Left renal cortex interstitium (tissue), 4 donors: ENCODE results near the gene C16orf54. TPM values are rescaled to one million over a fixed set of nuclear protein-coding genes. Genes with fewer than 3 reads are reported as not detected.
A peak's percentile ranks its signal among the peaks of the same experiment; 100 is the strongest.
"Not testable (repeated sequence)": the region's sequence is repeated elsewhere in the genome, so short reads cannot be mapped to it uniquely, and the experiment has no call there.

Experiments
- DNase-seq, 4 donors: peaks; one replicate each; pipeline ENCODE4 v3.0.0-alpha.2; 2013; ENCODE audit warnings: low read depth in 4 of 4, low spot score in 2 of 4, missing footprints in 1 of 4
- polyA plus RNA-seq, 4 donors: library from polyadenylated mRNA; unstranded; fragments of 120-200 nt; gene quantifications; one replicate each; pipeline ENCODE4 v1.2.1, GENCODE V29; 2013; ENCODE audit not compliant: insufficient read length in 4 of 4

C16orf54 gene, protein sequence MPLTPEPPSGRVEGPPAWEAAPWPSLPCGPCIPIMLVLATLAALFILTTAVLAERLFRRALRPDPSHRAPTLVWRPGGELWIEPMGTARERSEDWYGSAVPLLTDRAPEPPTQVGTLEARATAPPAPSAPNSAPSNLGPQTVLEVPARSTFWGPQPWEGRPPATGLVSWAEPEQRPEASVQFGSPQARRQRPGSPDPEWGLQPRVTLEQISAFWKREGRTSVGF
- under 1 TPM; 0.22 to 0.29 (median 0.25) TPM for polyA plus RNA-seq

DNA sequence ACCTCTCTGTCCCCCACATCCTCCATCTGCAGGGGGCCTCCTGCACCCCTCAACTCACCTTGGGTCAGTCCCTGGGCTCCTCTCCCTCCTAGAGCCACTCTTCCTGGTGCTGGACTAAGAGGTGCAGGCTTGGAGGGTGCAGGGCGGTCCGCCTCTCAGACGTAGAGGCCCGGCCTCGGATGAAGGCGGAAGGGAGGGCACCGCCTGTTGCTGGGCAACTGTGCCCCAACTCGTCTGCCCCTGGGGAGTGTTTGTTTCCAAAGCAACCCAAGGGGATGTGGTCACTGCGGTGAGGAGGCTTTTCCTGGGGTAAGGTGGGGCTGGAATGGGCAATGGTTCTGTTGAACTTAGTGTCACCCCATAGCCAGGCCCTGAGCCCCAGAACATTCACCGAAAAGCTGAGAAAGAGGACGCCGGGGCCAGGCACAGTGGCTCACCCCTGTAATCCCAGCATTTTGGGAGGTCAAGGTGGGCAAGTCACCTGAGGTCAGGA is at the start of gene C16orf54:
Gene C16orf54, minus strand, starts transcription at position 138 of the 493 bp plus-strand sequence. CDS start 1,039 bp downstream, outside the sequence.
- DNase-seq: no peak

DNA sequence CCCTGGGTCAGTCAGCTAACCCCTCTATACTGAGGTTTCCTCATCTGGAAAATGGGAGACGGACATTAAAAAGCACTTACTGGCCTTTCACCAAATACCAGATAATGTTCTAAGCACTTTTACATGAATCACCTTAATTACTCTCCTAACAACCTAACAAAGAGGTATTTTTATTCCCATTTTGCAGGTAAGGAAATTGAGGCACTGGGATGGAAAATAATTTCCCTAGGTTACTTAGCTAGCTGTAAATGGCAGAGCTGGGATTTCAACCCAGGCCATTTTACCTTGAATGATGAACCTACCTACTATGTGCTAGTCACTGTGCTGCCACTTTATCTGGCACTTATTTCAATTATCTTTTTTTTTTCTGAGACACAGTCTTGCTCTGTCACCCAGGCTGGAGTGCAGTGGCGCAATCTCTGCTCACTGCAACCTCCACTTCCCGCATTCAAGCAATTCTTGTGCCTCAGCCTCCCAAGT is 48.5 kb upstream of the C16orf54 start:
- no peak for DNase-seq

DNA sequence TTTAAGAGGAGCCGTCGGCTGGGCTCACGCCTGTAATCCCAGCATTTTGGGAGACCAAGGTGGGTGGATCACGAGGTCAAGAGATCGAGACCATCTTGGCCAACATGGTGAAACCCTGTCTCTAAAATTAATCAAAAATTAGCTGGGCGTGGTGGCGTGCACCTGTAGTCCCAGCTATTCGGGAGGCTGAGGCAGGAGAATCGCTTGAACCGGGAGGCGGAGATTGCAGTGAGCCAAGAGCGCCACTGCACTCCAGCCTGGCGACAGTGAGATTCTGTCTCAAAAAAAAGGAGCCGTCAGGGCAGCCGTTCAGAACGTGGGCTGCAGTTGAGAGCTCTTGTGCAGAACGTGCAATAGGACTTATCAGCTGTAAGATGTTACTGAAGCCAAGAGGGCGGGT is 47.4 kb upstream of the C16orf54 start:
- not testable (repeated sequence) for DNase-seq

DNA sequence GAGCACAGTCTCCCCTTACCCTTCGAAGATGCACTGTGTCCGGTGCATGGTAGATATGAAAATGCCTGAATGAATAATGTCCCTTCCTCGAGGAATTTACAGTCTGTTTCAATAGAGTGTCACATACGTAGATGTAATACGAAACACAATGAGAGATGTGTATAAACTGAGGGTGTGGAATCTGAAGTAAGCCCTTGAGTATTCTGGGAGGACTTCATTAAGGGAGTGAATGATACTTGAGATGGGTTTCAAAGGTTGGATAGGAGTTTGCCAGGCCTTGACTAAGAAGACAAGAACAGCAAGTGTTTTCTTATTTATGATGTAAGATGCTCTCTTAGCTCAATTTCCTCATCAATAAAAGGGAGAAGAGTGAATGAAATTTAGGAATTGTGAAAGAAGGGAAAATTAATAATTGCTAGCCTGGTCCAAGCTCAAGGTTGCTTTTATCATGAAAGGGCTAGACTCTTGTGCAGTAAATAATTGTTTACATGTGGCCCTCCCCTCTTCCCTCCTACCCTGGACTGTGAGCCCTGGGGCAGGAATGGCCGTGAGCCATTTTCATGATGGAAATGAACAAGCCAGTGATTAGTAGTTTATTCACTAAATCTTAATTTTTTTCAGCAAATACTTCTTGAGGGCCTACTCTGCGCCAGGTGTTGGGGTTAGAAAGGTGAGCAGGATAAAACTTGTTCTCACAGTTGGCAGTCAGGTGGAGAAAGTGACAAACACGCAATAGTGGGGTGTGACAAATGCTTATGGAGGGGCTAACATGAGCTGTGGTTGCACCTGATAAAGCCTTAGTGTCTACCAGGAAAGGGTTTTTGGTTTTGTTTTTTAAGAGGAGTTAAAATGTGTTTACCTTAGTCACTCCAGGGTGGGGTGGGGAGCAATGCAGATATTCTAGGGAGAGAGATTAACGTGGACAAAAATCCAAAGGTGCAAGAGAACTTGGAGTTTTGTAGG is 46.3 kb upstream of the C16orf54 start:
- no peak for DNase-seq

DNA sequence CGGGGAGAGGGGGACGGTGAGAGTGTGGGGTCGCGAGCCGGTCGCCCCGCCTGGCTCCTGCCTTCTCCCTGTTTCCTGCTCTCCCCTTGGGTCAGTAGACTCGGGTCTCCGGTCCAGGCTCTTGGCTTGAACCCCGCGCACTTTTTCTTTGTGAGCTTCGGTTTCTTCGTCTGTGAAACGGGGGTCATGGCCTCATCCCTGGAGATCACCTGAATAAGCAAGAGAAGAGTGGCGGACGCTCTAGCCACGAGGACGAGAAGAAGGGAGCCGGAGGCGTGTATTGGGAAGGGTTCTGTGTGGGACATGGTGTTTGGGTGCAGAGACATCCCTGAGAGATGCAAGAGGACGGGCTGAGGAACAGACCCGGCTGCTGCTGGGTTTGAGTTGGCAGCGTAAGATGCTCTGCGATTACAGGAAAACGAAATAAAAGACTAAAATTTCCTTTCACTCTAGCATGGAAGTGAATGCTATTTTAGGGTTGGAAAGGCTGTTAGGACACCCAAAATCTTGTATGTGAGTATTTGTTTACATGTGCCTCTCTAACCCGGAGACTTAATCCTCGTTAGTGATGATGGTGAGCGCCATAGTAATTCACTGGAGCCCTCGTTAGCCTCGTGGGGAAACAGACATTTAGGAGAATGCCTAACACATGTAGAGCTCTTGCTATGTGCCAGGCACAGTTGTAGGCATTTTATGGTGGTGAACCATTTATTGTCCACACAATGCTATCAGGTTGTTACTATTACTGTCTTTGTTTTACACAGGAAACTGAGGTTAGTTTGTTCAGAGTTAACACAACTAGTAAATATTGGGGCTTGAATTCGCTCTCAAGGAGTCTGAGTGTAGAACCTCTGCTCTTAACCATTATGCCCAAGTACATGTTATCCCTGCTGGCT is 45.4 kb upstream of the C16orf54 start:
- no peak for DNase-seq

DNA sequence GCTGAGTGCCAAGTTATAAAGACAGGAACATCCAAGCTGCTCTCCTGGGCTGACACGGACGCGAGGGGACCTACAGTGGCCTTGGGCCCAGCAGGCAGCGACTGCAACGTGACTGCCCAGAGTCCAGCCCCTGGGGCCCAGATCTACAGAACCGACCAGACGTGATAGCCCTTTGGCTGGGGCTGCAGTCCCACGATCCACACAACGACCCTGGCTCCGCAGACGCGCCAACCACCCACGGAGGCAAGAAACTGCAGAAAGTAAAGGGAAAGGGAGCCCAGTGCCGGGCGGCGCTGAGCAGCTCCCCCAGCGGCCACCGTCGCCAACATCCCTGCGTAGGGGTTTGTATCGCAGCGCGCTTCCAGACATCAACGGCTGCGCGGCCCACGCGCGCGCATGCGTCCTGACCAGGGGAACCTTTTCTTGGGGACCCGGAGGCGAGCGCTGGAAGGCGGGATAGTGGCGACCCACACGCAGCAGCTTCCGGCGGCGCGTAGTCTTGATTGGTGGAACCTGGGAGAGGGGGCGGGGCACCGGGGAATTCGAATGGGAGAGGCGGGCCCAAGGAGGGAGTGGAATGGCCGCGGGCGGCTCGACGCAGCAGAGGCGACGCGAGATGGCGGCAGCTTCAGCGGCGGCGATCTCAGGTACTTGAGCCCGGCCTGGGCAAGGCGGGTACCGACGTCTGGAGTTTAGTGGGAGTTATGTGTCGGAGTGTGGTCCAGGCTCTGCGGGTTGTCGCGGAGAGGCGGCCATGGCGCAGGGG is 44.6 kb upstream of the C16orf54 start, which contains the start of gene KIF22:
Gene KIF22, plus strand, starts transcription at position 569 of the 766 bp plus-strand sequence. Its CDS starts 9 bp downstream, at position 578.
- peak; percentile 92 to 99 (median 96) for DNase-seq

DNA sequence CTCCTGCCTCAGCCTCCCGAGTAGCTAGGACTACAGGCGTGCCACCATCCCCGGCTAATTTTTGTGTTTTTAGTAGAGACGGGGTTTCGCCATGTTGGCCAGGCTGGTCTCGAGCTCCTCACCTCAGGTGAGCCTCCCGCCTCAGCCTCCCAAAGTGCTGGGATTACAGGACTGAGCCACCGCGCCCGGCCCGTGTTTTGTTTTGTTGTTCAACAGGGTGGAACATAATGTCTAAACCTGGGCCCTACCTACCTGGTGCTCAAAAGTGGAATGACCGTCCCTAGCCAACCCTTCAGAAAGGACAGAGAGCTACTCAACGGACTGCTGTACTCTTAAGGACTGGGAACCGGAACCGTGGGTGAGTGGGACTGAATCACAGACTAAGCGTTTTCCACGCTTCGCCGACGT is 44.0 kb upstream of the C16orf54 start:
- no peak for DNase-seq

DNA sequence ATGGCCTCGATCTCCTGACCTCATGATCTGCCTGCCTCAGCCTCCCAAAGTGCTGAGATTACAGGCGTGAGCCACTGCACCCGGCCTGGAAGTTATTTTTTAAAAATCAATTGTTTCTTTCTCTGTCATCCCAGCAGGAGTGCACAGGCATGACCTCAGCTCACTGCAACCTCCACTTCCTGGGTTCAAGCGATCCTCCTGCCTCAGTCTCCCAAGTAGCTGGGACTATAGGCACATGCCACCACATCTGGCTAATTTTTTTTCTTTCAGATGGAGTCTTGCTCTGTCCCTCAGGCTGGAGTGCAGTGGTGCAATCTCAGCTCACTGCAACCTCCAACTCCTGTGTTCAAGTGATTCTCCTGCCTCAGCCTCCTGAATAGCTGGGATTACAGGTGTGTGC is 41.4 kb upstream of the C16orf54 start:
- DNase-seq: not testable (repeated sequence)

DNA sequence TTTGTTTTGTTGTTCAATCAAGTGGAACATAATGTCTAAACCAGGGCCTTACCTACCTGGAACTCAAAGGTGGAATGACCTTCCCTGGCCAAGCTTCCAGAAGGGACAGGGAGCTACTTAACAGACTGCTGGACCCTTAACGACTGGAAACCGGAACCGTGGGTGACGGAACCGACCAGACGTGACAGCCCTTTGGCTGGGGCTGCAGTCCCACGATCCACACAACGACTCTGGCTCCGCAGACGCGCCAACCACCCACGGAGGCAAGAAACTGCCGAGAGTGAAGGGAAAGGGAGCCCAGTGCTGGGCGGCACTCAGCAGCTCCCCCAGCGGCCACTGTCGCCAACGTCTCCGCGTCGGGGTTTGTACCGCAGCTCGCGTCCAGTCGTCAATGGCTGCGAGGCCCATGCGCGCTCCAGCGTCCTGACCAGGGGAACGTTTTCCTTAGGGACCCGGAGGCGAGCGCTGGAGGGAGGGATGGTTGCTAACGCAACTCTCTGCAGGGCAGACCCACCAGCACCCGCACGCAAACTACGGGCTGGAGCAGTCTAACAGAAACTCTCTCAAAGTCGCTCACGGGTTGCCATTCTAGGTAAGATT is 39.2 kb upstream of the C16orf54 start:
- DNase-seq: peak in 1 of 4 donors; percentile 38

DNA sequence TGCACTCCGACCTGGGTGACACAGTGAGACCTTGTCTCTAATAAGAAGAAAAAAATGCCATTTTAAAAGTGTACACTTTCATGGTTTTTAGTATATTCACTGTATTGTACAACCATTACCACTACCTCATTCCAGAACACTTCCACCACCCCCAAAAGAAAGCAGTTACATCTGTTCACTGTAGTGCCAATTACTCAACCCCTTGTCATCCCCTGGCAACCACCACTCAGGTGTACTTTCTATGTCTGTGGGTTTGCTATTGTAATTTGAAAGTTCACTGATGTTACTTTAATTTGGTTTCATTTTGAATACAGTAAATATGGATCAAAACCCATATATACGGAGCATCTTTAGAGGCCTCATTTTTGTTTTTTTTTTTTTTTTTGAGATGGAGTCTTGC is 38.4 kb upstream of the C16orf54 start:
- no peak for DNase-seq

DNA sequence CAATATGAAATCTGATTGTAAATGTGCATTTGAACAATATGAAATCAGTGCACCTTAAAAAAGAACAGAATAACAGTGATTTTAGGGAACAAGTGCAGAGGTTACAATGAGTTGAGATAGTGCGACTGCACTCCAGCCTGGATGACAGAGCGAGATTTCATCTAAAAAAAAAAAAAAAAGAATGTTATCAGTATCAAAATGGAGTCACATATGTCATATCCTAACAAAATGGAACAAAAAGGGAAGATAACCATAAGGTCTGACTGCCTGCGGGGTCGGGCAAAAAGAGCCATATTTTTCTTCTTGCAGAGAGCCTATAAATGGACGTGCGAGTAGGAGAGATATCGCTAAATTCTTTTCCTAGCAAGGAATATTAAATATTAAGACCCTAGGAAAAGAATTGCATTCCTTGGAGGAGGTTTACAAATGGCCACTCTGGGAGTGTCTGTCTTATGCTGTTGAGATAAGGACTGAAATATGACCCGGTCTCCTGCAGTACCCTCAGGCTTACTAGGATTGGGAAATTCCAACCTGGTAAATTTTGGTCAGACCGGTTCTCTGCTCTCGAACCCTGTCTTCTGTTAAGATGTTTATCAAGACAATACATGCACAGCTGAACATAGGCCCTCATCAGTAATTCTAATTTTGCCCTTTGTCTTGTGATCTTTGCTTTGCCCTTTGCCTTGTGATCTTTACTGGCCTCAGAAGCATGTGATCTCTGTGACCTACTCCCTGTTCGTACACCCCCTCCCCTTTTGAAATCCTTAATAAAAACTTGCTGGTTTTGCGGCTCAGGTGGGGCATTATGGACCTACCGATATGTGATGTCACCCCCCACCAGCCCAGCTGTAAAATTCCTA is 37.5 kb upstream of the C16orf54 start:
- DNase-seq: not testable (repeated sequence)

DNA sequence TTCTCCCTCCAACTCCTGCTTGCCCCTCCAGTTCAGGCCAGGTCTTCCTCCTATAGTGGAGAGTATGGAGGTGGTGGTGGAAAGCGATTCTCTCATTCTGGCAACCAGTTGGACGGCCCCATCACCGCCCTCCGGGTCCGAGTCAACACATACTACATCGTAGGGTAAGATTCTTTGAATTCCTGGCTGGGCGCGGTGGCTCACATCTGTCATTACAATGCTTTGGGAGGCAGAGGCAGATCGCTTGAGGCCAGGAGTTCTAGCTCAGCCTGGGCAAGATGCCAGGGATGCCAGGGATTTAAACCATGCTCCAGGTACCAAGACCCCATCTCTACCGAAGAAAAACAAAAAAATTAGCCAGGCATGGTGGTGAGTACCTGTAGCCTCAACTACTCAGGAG is 33.7 kb upstream of the C16orf54 start:
- DNase-seq: no peak

DNA sequence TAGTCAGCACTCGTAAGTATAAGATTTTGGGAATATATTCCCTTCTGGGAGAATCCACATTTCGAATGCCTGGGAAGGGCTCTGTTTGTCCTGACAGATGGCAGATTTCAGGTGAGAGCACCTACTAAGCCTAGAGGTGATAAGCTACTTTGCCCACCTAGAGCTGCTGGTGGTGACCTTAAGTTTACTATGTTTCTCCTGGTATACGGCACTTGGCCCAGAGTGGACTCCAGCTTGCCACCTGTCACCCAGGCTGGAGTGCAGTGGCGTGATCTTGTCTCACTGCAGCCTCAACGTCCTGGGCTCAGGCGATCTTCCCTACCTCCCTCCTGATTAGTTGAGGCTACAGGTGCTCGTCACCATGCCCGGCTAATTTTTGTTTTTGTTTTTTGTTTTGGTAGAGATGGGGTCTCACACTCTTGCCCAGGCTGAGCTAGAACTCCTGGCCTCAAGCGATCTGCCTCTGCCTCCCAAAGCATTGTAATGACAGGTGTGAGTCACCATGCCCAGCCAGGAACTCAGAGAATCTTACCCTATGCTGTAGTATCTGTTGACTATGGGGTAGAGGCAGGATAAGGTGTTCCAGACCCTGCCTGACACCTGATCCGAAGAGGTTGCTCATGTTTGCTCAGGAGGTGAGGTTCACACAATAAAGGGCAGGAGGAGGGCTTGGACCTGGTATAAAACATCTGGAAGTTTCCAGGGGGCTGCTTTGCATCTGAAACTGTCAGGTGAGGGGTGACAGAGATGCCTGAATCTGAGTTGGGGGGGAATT is 32.0 kb upstream of the C16orf54 start, which contains the start of gene ZG16:
Gene ZG16, plus strand, starts transcription at position 681 of the 775 bp plus-strand sequence. CDS start 1,011 bp downstream, outside the sequence.
- no peak for DNase-seq

DNA sequence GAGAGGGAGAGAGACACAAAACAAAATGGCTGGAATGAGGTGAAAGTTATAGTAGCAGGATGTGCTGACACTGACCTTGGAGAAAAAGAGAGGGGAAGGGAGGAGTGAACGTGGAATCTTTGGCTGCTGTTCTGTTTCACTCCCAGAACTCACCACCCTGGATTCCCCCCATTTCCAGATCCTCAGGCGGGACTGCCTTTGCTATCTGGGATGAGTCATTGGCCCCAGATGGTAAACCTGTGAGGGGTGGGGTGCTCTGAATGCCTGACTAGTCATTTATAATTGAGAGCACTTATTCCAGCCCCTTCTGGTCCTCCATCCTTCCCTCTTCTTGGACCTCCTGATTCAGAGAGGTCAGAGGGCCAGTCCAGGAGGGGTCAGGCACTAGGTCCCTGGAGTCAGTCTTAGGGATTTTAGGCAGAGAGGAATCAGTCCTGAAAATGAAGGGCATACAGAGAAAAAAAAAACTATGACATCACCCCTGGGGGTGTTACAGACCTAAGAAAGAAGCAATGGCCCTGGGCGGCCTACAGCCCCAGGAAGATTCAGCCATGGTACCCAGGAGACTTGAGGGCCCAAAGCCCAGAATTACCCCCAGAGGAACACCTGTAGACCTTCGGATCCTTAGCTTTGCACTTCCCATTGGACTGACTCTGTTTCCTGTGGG is 30.1 kb upstream of the C16orf54 start:
- DNase-seq: no peak

DNA sequence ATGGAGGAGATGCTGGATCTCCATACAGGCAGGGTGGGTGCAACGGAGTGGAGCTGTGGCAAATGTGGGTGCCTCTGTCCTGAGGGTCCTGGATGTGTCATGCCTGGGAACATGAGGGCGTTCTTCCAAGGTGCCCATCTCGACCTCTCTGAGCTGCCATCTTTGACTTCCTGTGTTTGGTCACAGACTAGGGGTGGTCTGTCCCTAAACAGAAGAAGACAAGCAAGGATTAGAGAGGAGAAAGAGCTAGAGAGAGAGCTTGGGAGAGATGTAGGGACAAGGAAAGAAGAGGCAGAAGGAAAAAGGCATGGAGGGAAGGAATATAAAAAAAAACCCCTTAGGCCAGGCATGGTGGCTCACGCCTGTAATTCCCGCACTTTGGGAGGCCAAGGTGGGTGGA is 28.9 kb upstream of the C16orf54 start:
- DNase-seq: no peak

DNA sequence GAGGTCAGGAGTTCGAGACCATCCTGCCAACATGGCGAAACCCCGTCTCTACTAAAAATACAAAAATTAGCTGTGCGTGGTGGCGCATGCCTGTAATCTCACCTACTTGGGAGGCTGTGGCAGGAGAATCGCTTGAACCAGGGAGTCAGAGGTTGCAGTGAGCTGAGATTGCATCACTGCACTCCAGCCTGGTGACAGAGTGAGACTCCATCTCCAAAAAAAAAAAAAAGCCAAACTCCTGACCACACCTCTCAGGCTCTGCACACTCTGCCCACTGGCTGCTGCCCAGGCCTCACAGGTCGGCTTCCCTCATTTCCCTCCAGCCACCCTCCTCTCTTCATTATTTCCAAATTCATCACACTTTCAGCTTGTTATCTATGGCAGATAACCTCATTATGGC is 26.5 kb upstream of the C16orf54 start:
- not testable (repeated sequence) for DNase-seq
